ENCODE data around the gene TICAM2. TPM values are rescaled to one million over a fixed set of nuclear protein-coding genes. Genes with fewer than 3 reads are reported as not detected.

Gene TICAM2
- polyA plus RNA-seq, 1 donor (not counting 4 experiments of a cell fraction or from before 2014, with no cell fraction given): not detected

DNA sequence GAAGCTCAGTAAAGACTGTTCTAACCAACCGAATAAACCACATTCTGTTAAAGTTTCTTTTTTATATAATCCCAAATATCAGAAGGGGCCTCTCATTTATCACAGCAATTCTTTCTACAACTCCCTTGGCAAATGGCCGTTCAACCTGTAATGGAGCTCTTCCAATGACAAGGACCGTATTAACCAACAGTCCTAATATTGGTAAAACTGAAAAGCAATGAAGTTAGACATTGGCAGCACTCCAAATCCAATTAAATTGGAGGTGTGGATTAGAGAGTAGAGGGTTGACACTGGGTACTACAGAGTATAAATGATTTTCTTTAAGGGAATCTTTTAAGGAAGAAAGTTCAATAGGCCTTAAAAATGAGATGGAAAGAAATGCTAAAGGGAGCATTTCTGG lies 22.7 kb upstream of the TICAM2 start:
- H3K9me3 ChIP-seq (ENCODE audit: control insufficient read depth, low read depth, low read length): no peaks in the 10 kb centered on the region
- H3K36me3 ChIP-seq (ENCODE audit: control insufficient read depth in 2 of 2, extremely low read depth in 1 of 2, insufficient read depth in 2 of 2, low read length in 2 of 2): peaks cover 1 to 2% of the 10 kb centered on the region in 2 experiments
- H3K4me2 ChIP-seq (ENCODE audit: control insufficient read depth, extremely low read depth, insufficient read depth, low read depth, low read length): peak overlapping the region; percentile 96
- H3K4me3 ChIP-seq (ENCODE audit: control insufficient read depth in 2 of 3, extremely low read depth in 1 of 3, insufficient read depth in 2 of 3, low read depth in 1 of 3, low read length in 3 of 3): peak overlapping the region; percentile 75 to 95 (median 79)
- peak overlapping the region; percentile 95 for H3K9ac ChIP-seq (ENCODE audit: control insufficient read depth, extremely low read depth, insufficient read depth, low read length)
- peaks cover 9% of the 10 kb centered on the region for H3K4me1 ChIP-seq (ENCODE audit: control insufficient read depth, extremely low read depth, insufficient read depth, low read length)
- H3K27me3 ChIP-seq (ENCODE audit: control insufficient read depth, extremely low read depth, insufficient read depth, low read length): no peaks in the 10 kb centered on the region
- H3K9me1 ChIP-seq (ENCODE audit: control insufficient read depth, extremely low read depth, insufficient read depth, low read length): no peaks in the 10 kb centered on the region
- no peak for DNase-seq (ENCODE audit: low read depth, low spot score)
- peaks cover 8% of the 10 kb centered on the region for H4K20me1 ChIP-seq (ENCODE audit: control insufficient read depth, extremely low read depth, insufficient read depth, low read length)
- no peak for FAIRE-seq
- no peak overlapping the region for H2AFZ ChIP-seq (ENCODE audit: control insufficient read depth, low read length)
- peak overlapping the region; percentile 88 for H3K27ac ChIP-seq (ENCODE audit: control insufficient read depth, insufficient read depth, low read length)
- peaks cover 56% of the 10 kb centered on the region for H3K79me2 ChIP-seq (ENCODE audit: control insufficient read depth, insufficient read depth, low read length)
- dilution Hi-C loops (cut with MboI; ENCODE audit: extremely low pct_ligation_motif_present, low sequenced_read_pairs): no loop called here
- TF ChIP-seq, protein P1, sequence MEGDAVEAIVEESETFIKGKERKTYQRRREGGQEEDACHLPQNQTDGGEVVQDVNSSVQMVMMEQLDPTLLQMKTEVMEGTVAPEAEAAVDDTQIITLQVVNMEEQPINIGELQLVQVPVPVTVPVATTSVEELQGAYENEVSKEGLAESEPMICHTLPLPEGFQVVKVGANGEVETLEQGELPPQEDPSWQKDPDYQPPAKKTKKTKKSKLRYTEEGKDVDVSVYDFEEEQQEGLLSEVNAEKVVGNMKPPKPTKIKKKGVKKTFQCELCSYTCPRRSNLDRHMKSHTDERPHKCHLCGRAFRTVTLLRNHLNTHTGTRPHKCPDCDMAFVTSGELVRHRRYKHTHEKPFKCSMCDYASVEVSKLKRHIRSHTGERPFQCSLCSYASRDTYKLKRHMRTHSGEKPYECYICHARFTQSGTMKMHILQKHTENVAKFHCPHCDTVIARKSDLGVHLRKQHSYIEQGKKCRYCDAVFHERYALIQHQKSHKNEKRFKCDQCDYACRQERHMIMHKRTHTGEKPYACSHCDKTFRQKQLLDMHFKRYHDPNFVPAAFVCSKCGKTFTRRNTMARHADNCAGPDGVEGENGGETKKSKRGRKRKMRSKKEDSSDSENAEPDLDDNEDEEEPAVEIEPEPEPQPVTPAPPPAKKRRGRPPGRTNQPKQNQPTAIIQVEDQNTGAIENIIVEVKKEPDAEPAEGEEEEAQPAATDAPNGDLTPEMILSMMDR (optimal IDR thresholded peaks at IDR 0.05 in 1 of 3, IDR thresholded peaks at IDR 0.05 in 1 of 3, conservative IDR thresholded peaks at IDR 0.05 in 1 of 3; ENCODE audit: extremely low read depth in 1 of 3, insufficient read depth in 2 of 3, low read length in 3 of 3): no peak

- Histone ChIP-seq H4K20me1 (ENCODE audit: control insufficient read depth, extremely low read depth, insufficient read depth, low read length) (peaks cover 8% of the 10 kb centered on the region), H2AFZ (ENCODE audit: control insufficient read depth, low read length) (no peak overlapping the region), H3K4me3 (ENCODE audit: control insufficient read depth in 2 of 3, extremely low read depth in 1 of 3, insufficient read depth in 2 of 3, low read depth in 1 of 3, low read length in 3 of 3) (peak overlapping the region; percentile 75 to 95 (median 79)), H3K4me2 (ENCODE audit: control insufficient read depth, extremely low read depth, insufficient read depth, low read depth, low read length) (peak overlapping the region; percentile 96), H3K9me3 (ENCODE audit: control insufficient read depth, low read depth, low read length) (no peaks in the 10 kb centered on the region), H3K27ac (ENCODE audit: control insufficient read depth, insufficient read depth, low read length) (no peak overlapping the region), H3K4me1 (ENCODE audit: control insufficient read depth, extremely low read depth, insufficient read depth, low read length) (peaks cover 9% of the 10 kb centered on the region), H3K36me3 (ENCODE audit: control insufficient read depth in 2 of 2, extremely low read depth in 1 of 2, insufficient read depth in 2 of 2, low read length in 2 of 2) (peaks cover 4 to 12% of the 10 kb centered on the region in 2 experiments), H3K79me2 (ENCODE audit: control insufficient read depth, insufficient read depth, low read length) (peaks cover 66% of the 10 kb centered on the region), H3K9ac (ENCODE audit: control insufficient read depth, extremely low read depth, insufficient read depth, low read length) (peak overlapping the region; percentile 4), H3K27me3 (ENCODE audit: control insufficient read depth, extremely low read depth, insufficient read depth, low read length) (no peaks in the 10 kb centered on the region), H3K9me1 (ENCODE audit: control insufficient read depth, extremely low read depth, insufficient read depth, low read length) (no peaks in the 10 kb centered on the region)
- dilution Hi-C loops (cut with MboI; ENCODE audit: extremely low pct_ligation_motif_present, low sequenced_read_pairs): no loop called here
- TF ChIP-seq EZH2 (IDR thresholded peaks at IDR 0.05; ENCODE audit: low read length): no peak
- TF ChIP-seq, protein P1 (optimal IDR thresholded peaks at IDR 0.05 in 1 of 3, IDR thresholded peaks at IDR 0.05 in 1 of 3, conservative IDR thresholded peaks at IDR 0.05 in 1 of 3; ENCODE audit: extremely low read depth in 1 of 3, insufficient read depth in 2 of 3, low read length in 3 of 3): no peak
- no peak for DNase-seq (ENCODE audit: low read depth, low spot score)
- no peak for FAIRE-seq
Measured at GRCh38 chr5:115623658-115624057, 21.4 kb upstream of the TICAM2 start.

All from keratinocyte (primary cell).